Neuronal stem cell (in vitro differentiated cells): ENCODE results near the gene SQSTM1.

Experiments
- DNase-seq: peaks from one replicate; pipeline ENCODE4 v3.0.0-alpha.2; 2013; ENCODE audit warnings: low spot score
- H2AFZ ChIP-seq: one replicate; pipeline ENCODE4 v1.6.1; 2013; ENCODE audit warnings: mild to moderate bottlenecking, low read length, inconsistent platforms
- H2AK5ac ChIP-seq: 2 replicates; pipeline ENCODE4 v1.6.1; 2013; ENCODE audit warnings: low read depth, mild to moderate bottlenecking, inconsistent platforms, low read length, moderate library complexity, mixed read lengths
- H2BK120ac ChIP-seq: 2 replicates; pipeline ENCODE4 v1.6.1; 2013; ENCODE audit warnings: low read depth, mild to moderate bottlenecking, inconsistent platforms, low read length, moderate library complexity, mixed read lengths
- H2BK12ac ChIP-seq: one replicate; pipeline ENCODE4 v1.6.1; 2013; ENCODE audit warnings: low read length, inconsistent platforms
- H2BK15ac ChIP-seq: 2 replicates; pipeline ENCODE4 v1.6.1; 2013; ENCODE audit warnings: mild to moderate bottlenecking, low read length, inconsistent platforms, mixed read lengths
- H2BK5ac ChIP-seq: one replicate; pipeline ENCODE4 v1.6.1; 2013; ENCODE audit warnings: inconsistent platforms, mild to moderate bottlenecking, low read length, moderate library complexity
- H3K14ac ChIP-seq: one replicate; pipeline ENCODE4 v1.6.1; 2013; ENCODE audit warnings: low read length, inconsistent platforms
- H3K18ac ChIP-seq: 2 replicates; pipeline ENCODE4 v1.6.1; 2013; ENCODE audit warnings: low read length, inconsistent platforms
- H3K23ac ChIP-seq: 2 replicates; pipeline ENCODE4 v1.6.1; 2013; ENCODE audit warnings: low read depth, mild to moderate bottlenecking, mixed read lengths, low read length, inconsistent platforms; ENCODE audit not compliant: poor library complexity
- H3K27ac ChIP-seq: replicated peaks from 3 replicates; pipeline ENCODE4 v1.5.1; 2013; ENCODE audit warnings: low read length, inconsistent platforms
- H3K27me3 ChIP-seq, 3 experiments: 2 replicates each; pipeline ENCODE4 v1.6.1; 2013; ENCODE audit warnings: low read length in 3 of 3, mild to moderate bottlenecking in 2 of 3, inconsistent platforms in 1 of 3, low read depth in 1 of 3, mixed read lengths in 1 of 3, moderate library complexity in 1 of 3; ENCODE audit not compliant: control insufficient read depth in 3 of 3, insufficient read depth in 3 of 3
- H3K36me3 ChIP-seq, 2 donors: replicated peaks in 1 of 2; 2 replicates each; pipeline ENCODE4 v1.6.1; 2013; ENCODE audit warnings: low read length in 2 of 2; ENCODE audit not compliant: control insufficient read depth in 2 of 2, insufficient read depth in 2 of 2
- H3K4ac ChIP-seq: 2 replicates; pipeline ENCODE4 v1.6.1; 2013; ENCODE audit warnings: inconsistent platforms, mild to moderate bottlenecking, low read length, moderate library complexity
- H3K4me1 ChIP-seq, 2 donors: 1 replicate in 1 of 2; 2 replicates in 1 of 2; pipeline ENCODE4 v1.6.1; 2013; ENCODE audit warnings: low read length in 2 of 2, low read depth in 1 of 2; ENCODE audit not compliant: control insufficient read depth in 2 of 2, insufficient read depth in 1 of 2
- H3K4me2 ChIP-seq: one replicate; pipeline ENCODE4 v1.6.1; 2013; ENCODE audit warnings: mild to moderate bottlenecking, low read length, inconsistent platforms; ENCODE audit not compliant: insufficient read depth, poor library complexity, severe bottlenecking
- H3K4me3 ChIP-seq, 2 donors: 2 replicates each; pipeline ENCODE4 v1.5.1; 2013; ENCODE audit warnings: low read length in 2 of 2, mild to moderate bottlenecking in 2 of 2, inconsistent platforms in 1 of 2, moderate library complexity in 1 of 2
- H3K79me1 ChIP-seq: one replicate; pipeline ENCODE4 v1.6.1; 2013; ENCODE audit warnings: low read depth, mild to moderate bottlenecking, inconsistent platforms, low read length, moderate library complexity
- H3K9ac ChIP-seq: one replicate; pipeline ENCODE4 v1.6.1; 2013; ENCODE audit warnings: mild to moderate bottlenecking, low read depth, low read length, inconsistent platforms; ENCODE audit not compliant: poor library complexity
- H3K9me3 ChIP-seq, 2 donors: replicated peaks in 1 of 2; 2 replicates each; pipeline versions ENCODE3 to v1.6.1; 2013; ENCODE audit warnings: low read length in 2 of 2, mild to moderate bottlenecking in 2 of 2, inconsistent platforms in 1 of 2, low read depth in 1 of 2, mixed read lengths in 1 of 2, moderate library complexity in 1 of 2; ENCODE audit not compliant: control insufficient read depth in 2 of 2, insufficient read depth in 1 of 2
- H4K8ac ChIP-seq: one replicate; pipeline ENCODE4 v1.6.1; 2013; ENCODE audit warnings: low read depth, mild to moderate bottlenecking, inconsistent platforms, low read length, moderate library complexity
- H4K91ac ChIP-seq: one replicate; pipeline ENCODE4 v1.6.1; 2013; ENCODE audit warnings: low read length, low read depth, mild to moderate bottlenecking, inconsistent platforms; ENCODE audit not compliant: poor library complexity
- WGBS, 2 donors: extraction: QIAGEN DNeasy Blood & Tissue Kit; methylation state at CpG; one replicate each; pipeline ENCODE4 v1.1.7; 2013; ENCODE audit warnings: missing lambda C conversion rate in 2 of 2, mixed read lengths in 1 of 2; ENCODE audit not compliant: insufficient read length in 2 of 2, insufficient replicate concordance in 1 of 2; ENCODE audit errors: extremely low coverage in 2 of 2; 5-methylcytosine and 5-hydroxymethylcytosine counted together

The SQSTM1 gene

GRCh38 chr5:179875741-179876609, 55.3 kb downstream of the SQSTM1 start:
- no peak overlapping the region for H3K4ac ChIP-seq
- no peak overlapping the region for H2AK5ac ChIP-seq

DNA sequence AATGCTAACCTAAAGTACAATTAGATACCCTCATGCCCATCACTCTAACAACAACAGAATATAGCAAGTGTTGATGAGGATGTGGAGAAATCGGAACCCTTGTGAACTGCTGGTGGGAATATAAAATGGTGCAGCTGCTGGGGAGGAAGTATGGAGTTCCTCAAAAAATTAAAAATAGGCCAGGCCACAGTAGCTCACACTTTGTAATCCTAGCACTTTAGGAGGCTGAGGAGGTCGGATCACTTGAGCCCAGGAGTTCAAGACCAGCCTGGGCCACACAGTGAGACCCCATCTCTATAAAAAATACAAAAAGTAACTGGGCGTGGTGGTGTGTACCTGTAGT, 55.9 kb downstream of the SQSTM1 start:
- no peak overlapping the region for H2BK5ac ChIP-seq
- H3K14ac ChIP-seq: no peak overlapping the region
- H3K23ac ChIP-seq: no peak overlapping the region
- no peak overlapping the region for H2BK15ac ChIP-seq
- no peak overlapping the region for H3K27ac ChIP-seq
- H3K27me3 ChIP-seq: no peaks in the 10 kb centered on the region
- no peaks in the 10 kb centered on the region for H3K4me1 ChIP-seq
- H3K4me2 ChIP-seq: no peak overlapping the region
- H2AFZ ChIP-seq: no peak overlapping the region
- H4K8ac ChIP-seq: no peak overlapping the region
- no peaks in the 10 kb centered on the region for H3K9me3 ChIP-seq
- H3K79me1 ChIP-seq: peaks cover 3% of the 10 kb centered on the region
- H3K4ac ChIP-seq: no peak overlapping the region
- H3K4me3 ChIP-seq: no peak overlapping the region
- no peak overlapping the region for H4K91ac ChIP-seq
- no peak overlapping the region for H3K18ac ChIP-seq
- H2BK120ac ChIP-seq: no peak overlapping the region
- H2BK12ac ChIP-seq: no peak overlapping the region
- peaks cover 50 to 92% of the 10 kb centered on the region in 2 donors for H3K36me3 ChIP-seq
- no CpG with 5 or more reads among the region's 3 CpGs for WGBS, 2 donors
- DNase-seq: no peak
- H3K9ac ChIP-seq: no peak overlapping the region
- no peak overlapping the region for H2AK5ac ChIP-seq

More at GRCh38 chr5:179875741-179876609, 55.3 kb downstream of the SQSTM1 start:
- no peaks in the 10 kb centered on the region for H3K27me3 ChIP-seq
- no peak overlapping the region for H2BK5ac ChIP-seq
- peaks cover 3% of the 10 kb centered on the region for H3K79me1 ChIP-seq
- no peak overlapping the region for H3K14ac ChIP-seq
- no peak overlapping the region for H3K27ac ChIP-seq
- H2BK15ac ChIP-seq: no peak overlapping the region
- no peak overlapping the region for H3K4me2 ChIP-seq
- no peak overlapping the region for H2BK12ac ChIP-seq
- no peak overlapping the region for H4K91ac ChIP-seq
- no peaks in the 10 kb centered on the region for H3K4me1 ChIP-seq
- no peak overlapping the region for H4K8ac ChIP-seq
- no peaks in the 10 kb centered on the region for H3K9me3 ChIP-seq
- H2AFZ ChIP-seq: no peak overlapping the region
- no peak for DNase-seq
- H3K18ac ChIP-seq: no peak overlapping the region
- H3K9ac ChIP-seq: no peak overlapping the region
- peaks cover 55 to 92% of the 10 kb centered on the region in 2 donors for H3K36me3 ChIP-seq
- no CpG with 5 or more reads among the region's 16 CpGs for WGBS, 2 donors
- peak overlapping the region; percentile 67 for H3K23ac ChIP-seq
- peak overlapping the region in 1 of 2 donors; percentile 35 for H3K4me3 ChIP-seq
- H2BK120ac ChIP-seq: no peak overlapping the region

GRCh38 chr5:179878222-179879002, 57.7 kb downstream of the SQSTM1 start:
- H3K36me3 ChIP-seq: peaks cover 42 to 93% of the 10 kb centered on the region in 2 donors
- WGBS, 2 donors: no CpG with 5 or more reads among the region's 26 CpGs
- no peak overlapping the region for H3K18ac ChIP-seq

More at GRCh38 chr5:179878222-179879002, 57.7 kb downstream of the SQSTM1 start:
- Histone ChIP-seq H2AK5ac (no peak overlapping the region), H3K23ac (no peak overlapping the region), H3K27ac (no peak overlapping the region), H3K4me2 (no peak overlapping the region), H3K4ac (no peak overlapping the region), H2AFZ (no peak overlapping the region), H3K4me1 (no peaks in the 10 kb centered on the region), H3K9ac (no peak overlapping the region), H3K14ac (no peak overlapping the region), H4K8ac (no peak overlapping the region), H2BK15ac (no peak overlapping the region), H3K4me3 (no peak overlapping the region), H3K9me3 (peaks cover 5 to 14% of the 10 kb centered on the region in 2 donors), H3K79me1 (peaks cover 3% of the 10 kb centered on the region), H4K91ac (no peak overlapping the region), H3K27me3 (no peaks in the 10 kb centered on the region), H2BK12ac (no peak overlapping the region), H2BK5ac (no peak overlapping the region), H2BK120ac (no peak overlapping the region)
- DNase-seq: no peak
